Kidney epithelial cell (primary cell): Measurements from ENCODE around the gene ZNF592. TPM values are rescaled to one million over a fixed set of nuclear protein-coding genes. Genes with fewer than 3 reads are reported as not detected.

Experiments used
- DNase-seq: peaks from one replicate; pipeline ENCODE4 v3.0.0-alpha.2; 2010; ENCODE audit warnings: low read depth
- H3K27me3 ChIP-seq: 2 replicates; pipeline ENCODE4 v1.6.0; 2011; ENCODE audit warnings: low read length; ENCODE audit not compliant: control insufficient read depth, insufficient read depth
- H3K36me3 ChIP-seq: 2 replicates; pipeline ENCODE4 v1.5.1; 2011; ENCODE audit warnings: low read length; ENCODE audit not compliant: control insufficient read depth, insufficient read depth
- H3K4me3 ChIP-seq: 2 replicates; pipeline ENCODE4 v1.5.1; 2011; ENCODE audit warnings: low read depth, mild to moderate bottlenecking, control low read depth, low read length
- total RNA-seq: library from RNA; depleted of rRNA; stranded (reverse); fragments of >200 nt; gene quantifications from 2 replicates; pipeline ENCODE4 v1.2.3, GENCODE V29; 2015
- TF ChIP-seq, protein P1 (sequence below): IDR thresholded peaks from 2 replicates; pipeline ENCODE4 v1.5.1; 2011; ENCODE audit warnings: mild to moderate bottlenecking, moderate library complexity, low read length, control low read depth, inconsistent platforms; ENCODE audit not compliant: insufficient read depth, poor library complexity, severe bottlenecking

The ZNF592 gene
- total RNA-seq, 1 donor from 2014 or later = 18.8 TPM

DNA sequence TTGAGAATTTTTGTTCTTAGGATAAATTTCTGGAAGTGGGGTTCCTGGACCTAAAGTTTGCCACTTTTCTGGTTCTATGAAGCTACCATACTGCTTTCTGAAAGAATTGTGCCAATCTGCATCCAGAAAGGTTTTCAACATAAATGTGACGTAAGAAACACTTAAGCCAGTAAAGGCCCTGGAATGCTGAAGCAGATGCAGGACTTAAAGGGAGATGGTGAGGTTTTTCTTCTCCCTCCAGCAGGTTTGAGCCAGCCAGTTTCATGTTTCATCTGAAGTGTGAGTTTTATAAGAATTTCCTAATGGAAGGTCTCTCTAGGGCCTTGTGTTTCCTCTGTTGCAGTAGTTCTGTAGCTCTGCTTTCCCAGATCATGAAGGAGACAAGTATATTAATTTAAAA lies 33.1 kb downstream of the ZNF592 start:
- no peak overlapping the region for H3K4me3 ChIP-seq
- peaks cover 2% of the 10 kb centered on the region for H3K36me3 ChIP-seq
- TF ChIP-seq, protein P1, sequence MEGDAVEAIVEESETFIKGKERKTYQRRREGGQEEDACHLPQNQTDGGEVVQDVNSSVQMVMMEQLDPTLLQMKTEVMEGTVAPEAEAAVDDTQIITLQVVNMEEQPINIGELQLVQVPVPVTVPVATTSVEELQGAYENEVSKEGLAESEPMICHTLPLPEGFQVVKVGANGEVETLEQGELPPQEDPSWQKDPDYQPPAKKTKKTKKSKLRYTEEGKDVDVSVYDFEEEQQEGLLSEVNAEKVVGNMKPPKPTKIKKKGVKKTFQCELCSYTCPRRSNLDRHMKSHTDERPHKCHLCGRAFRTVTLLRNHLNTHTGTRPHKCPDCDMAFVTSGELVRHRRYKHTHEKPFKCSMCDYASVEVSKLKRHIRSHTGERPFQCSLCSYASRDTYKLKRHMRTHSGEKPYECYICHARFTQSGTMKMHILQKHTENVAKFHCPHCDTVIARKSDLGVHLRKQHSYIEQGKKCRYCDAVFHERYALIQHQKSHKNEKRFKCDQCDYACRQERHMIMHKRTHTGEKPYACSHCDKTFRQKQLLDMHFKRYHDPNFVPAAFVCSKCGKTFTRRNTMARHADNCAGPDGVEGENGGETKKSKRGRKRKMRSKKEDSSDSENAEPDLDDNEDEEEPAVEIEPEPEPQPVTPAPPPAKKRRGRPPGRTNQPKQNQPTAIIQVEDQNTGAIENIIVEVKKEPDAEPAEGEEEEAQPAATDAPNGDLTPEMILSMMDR = no peak
- no peak for DNase-seq
- H3K27me3 ChIP-seq = no peaks in the 10 kb centered on the region

DNA sequence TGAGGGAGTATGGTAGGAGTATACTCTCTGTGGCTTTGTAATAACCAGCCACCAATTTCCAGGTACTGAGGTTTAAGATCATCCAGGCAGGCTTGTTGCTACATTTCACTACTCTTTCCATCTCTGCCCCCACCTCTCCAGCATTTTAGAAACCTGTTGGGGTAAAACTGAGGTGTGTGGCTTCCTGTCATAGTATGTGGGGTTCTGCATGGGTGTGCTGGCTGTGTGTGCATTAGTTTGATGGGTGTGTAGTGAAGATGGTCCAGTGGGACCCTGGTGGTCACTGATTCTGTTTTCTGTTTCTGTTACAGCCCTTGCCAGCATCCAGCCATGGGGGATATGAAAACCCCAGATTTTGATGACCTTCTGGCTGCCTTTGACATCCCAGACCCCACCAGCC lies 34.0 kb downstream of the ZNF592 start:
- H3K27me3 ChIP-seq = no peaks in the 10 kb centered on the region
- TF ChIP-seq, protein P1 = no peak
- no peak for DNase-seq
- H3K4me3 ChIP-seq = no peak overlapping the region
- H3K36me3 ChIP-seq = peaks cover 3% of the 10 kb centered on the region

DNA sequence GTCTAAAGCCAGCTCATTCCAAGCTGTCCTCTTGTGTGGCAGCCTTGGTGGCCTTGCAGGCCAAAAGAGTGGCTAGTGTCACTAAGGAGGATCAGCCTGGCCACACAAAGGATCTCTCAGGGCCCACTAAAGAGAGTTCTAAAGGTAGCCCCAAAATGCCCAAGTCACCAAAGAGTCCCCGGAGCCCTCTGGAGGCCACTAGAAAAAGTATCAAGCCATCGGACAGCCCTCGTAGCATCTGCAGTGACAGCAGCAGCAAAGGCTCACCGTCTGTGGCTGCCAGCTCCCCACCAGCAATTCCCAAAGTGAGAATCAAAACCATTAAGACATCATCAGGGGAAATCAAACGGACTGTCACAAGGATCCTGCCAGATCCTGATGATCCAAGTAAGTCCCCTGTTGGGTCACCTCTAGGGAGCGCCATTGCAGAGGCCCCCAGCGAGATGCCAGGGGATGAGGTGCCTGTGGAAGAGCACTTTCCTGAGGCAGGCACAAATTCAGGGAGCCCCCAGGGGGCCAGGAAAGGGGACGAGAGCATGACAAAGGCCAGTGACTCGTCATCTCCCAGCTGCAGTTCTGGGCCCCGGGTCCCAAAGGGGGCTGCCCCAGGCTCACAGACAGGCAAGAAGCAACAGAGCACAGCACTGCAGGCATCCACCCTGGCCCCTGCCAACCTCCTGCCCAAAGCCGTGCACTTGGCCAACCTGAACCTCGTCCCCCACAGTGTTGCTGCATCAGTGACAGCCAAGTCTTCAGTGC lies 35.3 kb downstream of the ZNF592 start:
- Histone ChIP-seq H3K27me3 (no peaks in the 10 kb centered on the region), H3K36me3 (peaks cover 4% of the 10 kb centered on the region), H3K4me3 (no peak overlapping the region)
- DNase-seq = no peak
- TF ChIP-seq, protein P1 = no peak

DNA sequence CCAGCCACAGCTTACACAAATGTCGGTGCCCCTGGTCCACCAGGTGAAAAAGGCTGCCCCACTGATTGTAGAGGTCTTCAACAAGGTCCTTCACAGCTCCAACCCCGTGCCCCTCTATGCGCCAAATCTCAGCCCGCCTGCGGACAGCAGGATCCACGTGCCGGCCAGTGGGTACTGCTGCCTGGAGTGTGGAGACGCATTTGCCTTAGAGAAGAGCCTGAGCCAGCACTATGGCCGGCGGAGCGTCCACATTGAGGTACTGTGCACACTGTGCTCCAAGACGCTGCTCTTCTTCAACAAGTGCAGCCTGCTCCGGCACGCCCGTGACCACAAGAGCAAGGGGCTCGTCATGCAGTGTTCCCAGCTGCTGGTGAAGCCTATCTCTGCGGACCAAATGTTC lies 35.9 kb downstream of the ZNF592 start:
- DNase-seq = no peak
- H3K36me3 ChIP-seq = peaks cover 4% of the 10 kb centered on the region

DNA sequence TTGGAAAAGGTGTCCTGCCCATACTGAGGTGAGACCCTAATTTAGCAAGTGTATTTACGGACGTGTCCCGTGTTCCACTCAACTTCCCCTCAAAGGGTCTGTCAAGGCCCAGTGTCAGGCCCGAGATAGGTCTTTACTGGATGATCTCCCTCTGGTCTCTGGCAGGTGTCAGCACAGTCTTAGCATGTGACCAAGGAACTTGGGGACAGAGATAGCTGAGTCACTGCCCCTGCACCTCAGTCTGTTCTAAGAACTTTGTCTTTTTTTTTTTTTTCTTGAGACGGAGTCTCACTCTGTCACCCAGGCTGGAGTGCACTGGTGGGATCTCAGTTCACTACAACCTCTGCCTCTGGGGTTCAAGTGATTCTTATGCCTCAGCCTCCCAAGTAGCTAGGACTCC lies 36.7 kb downstream of the ZNF592 start:
- no peak for DNase-seq

More for the DNA sequence above, 35.9 kb downstream of the ZNF592 start:
- H3K4me3 ChIP-seq = no peak overlapping the region
- TF ChIP-seq, protein P1 = no peak
- H3K27me3 ChIP-seq = no peaks in the 10 kb centered on the region

DNA sequence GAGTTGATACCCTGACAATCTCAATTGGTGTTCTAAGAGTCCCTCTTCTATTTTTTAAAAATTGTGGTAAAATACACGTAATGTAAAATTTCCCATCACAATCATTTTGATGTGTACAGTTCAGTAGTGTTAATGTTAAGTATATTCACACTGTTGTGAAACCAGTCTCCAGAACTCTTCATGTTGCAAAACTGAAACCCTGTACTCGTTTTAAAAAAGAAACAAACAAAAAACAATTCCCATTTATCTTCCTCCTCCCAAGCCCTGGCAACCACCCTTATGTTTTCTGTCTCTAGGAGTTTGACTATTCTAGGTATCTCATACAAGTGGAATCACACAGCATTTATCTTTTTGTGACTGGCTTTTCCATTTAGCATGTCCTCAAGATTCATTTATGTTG lies 40.1 kb downstream of the ZNF592 start:
- TF ChIP-seq, protein P1 = no peak
- peaks cover 8% of the 10 kb centered on the region for H3K36me3 ChIP-seq

More for the DNA sequence above, 36.7 kb downstream of the ZNF592 start:
- Histone ChIP-seq H3K36me3 (peaks cover 4% of the 10 kb centered on the region), H3K27me3 (no peaks in the 10 kb centered on the region), H3K4me3 (no peak overlapping the region)
- TF ChIP-seq, protein P1 = no peak

More for the DNA sequence above, 40.1 kb downstream of the ZNF592 start:
- Histone ChIP-seq H3K4me3 (no peak overlapping the region), H3K27me3 (no peaks in the 10 kb centered on the region)
- no peak for DNase-seq
